A549 (cell line): ENCODE results near the gene GANAB. TPM values are rescaled to one million over a fixed set of nuclear protein-coding genes. Genes with fewer than 3 reads are reported as not detected.
A peak's percentile ranks its signal among the peaks of the same experiment; 100 is the strongest.

Experiments used
- ATAC-seq, 2 experiments: fragments of 200-7000 bp in 1 of 2; fragments of >200 bp in 1 of 2; cut with Nextera tagmentation in 1 of 2; cut with Tn5 transposase in 1 of 2; 3 replicates each; pipeline versions ENCODE4 v1.8.0 to v1.9.1; 2018 to 2020; ENCODE audit warnings: mild to moderate bottlenecking in 1 of 2, moderate library complexity in 1 of 2
- CTCF ChIA-PET: fragments of 300-600 bp; sonication (Branson Sonifier 250); formaldehyde crosslinking; extraction: SDS; loops from one replicate; lab custom pipeline; 2021; ENCODE audit warnings: antibody characterized with exemption, inconsistent platforms; lab: Yijun Ruan, JAX
- POLR2A ChIA-PET: fragments of 350-600 bp; formaldehyde crosslinking; extraction: SDS; loops from one replicate; lab custom pipeline; 2021; ENCODE audit warnings: antibody characterized with exemption, inconsistent platforms; lab: Yijun Ruan, JAX
- DNase-seq, 2 experiments: peaks; one replicate each; pipeline versions ENCODE4 v3.0.0 to v3.0.0-alpha.2; 2011 to 2016; ENCODE audit warnings: low read depth in 1 of 2, low spot score in 1 of 2
- FAIRE-seq: peaks from 2 replicates; lab custom pipeline; 2011; peaks lifted over from hg19 to GRCh38; lab: Jason Lieb, UNC
- H3K27ac ChIP-seq, 2 experiments: fragments of >200 bp; sonication (Bioruptor Twin); formaldehyde crosslinking; 3 replicates each; pipeline ENCODE4 v1.5.1; 2016 to 2017
- H3K4me1 ChIP-seq: fragments of >200 bp; sonication (Bioruptor Twin); formaldehyde crosslinking; 3 replicates; pipeline ENCODE4 v1.6.1; 2016
- H3K4me2 ChIP-seq: fragments of >200 bp; sonication (Bioruptor Twin); formaldehyde crosslinking; 3 replicates; pipeline ENCODE4 v1.6.1; 2016
- H3K4me3 ChIP-seq: fragments of >200 bp; sonication (Bioruptor Twin); formaldehyde crosslinking; 3 replicates; pipeline ENCODE4 v1.5.1; 2016
- H3K9me3 ChIP-seq: fragments of >200 bp; sonication (Bioruptor Twin); formaldehyde crosslinking; 3 replicates; pipeline ENCODE4 v1.6.1; 2016
- CBX2 ChIP-seq: fragments of 200-600 bp; sonication (generic); IDR thresholded peaks from 2 replicates; pipeline ENCODE4 v1.6.1; 2016; ENCODE audit warnings: low read depth, mild to moderate bottlenecking, borderline replicate concordance
- CBX8 ChIP-seq: fragments of 200-600 bp; sonication (generic); IDR thresholded peaks from 2 replicates; pipeline ENCODE4 v1.6.1; 2016
- CEBPB ChIP-seq, 2 experiments: fragments of >200 bp in 1 of 2; sonication (Bioruptor Twin) in 1 of 2; formaldehyde crosslinking in 1 of 2; IDR thresholded peaks; 2 replicates each; pipeline ENCODE4 v1.6.1; 2012 to 2016
- CHD2 ChIP-seq: fragments of 150-350 bp; IDR thresholded peaks from 2 replicates; pipeline ENCODE4 v1.6.1; 2014; ENCODE audit warnings: low read length; ENCODE audit not compliant: partially characterized antibody
- EHMT2 ChIP-seq: fragments of 200-600 bp; sonication (generic); IDR thresholded peaks from 2 replicates; pipeline ENCODE4 v1.6.1; 2016; ENCODE audit warnings: antibody characterized with exemption, low read depth, mild to moderate bottlenecking, moderate library complexity
- ESRRA ChIP-seq: fragments of 150-350 bp; IDR thresholded peaks from 2 replicates; pipeline ENCODE4 v1.6.1; 2014; ENCODE audit warnings: mild to moderate bottlenecking, low read length, borderline replicate concordance
- FOSB ChIP-seq: fragments of 250-450 bp; sonication (Bioruptor Pico); IDR thresholded peaks from 2 replicates; pipeline ENCODE4 v1.5.0; 2020; ENCODE audit warnings: mild to moderate bottlenecking, moderate library complexity
- FOSL2 ChIP-seq, 2 experiments: fragments of 450-650 bp in 1 of 2; fragments of >200 bp in 1 of 2; sonication (Bioruptor Twin) in 1 of 2; formaldehyde crosslinking; IDR thresholded peaks; 2 replicates each; pipeline versions ENCODE4 v1.5.0 to v1.6.1; 2016 to 2020; ENCODE audit warnings: mild to moderate bottlenecking in 1 of 2, moderate library complexity in 1 of 2
- HDAC2 ChIP-seq: fragments of 200-600 bp; sonication (generic); IDR thresholded peaks from 2 replicates; pipeline ENCODE4 v1.6.1; 2016
- HOXA7 ChIP-seq: fragments of 250-450 bp; sonication (Bioruptor Pico); IDR thresholded peaks from 2 replicates; pipeline ENCODE4 v1.5.0; 2020; ENCODE audit warnings: mild to moderate bottlenecking, moderate library complexity
- JUN ChIP-seq, 2 experiments: fragments of >200 bp; sonication (Bioruptor Twin); formaldehyde crosslinking; IDR thresholded peaks; 2 replicates in 1 of 2; 3 replicates in 1 of 2; pipeline ENCODE4 v1.6.1; 2016 to 2017
- KDM1A ChIP-seq: fragments of 200-600 bp; sonication (generic); IDR thresholded peaks from 2 replicates; pipeline ENCODE4 v1.6.1; 2016; ENCODE audit warnings: low read depth, mild to moderate bottlenecking
- NPAS2 ChIP-seq: fragments of 250-450 bp; sonication (Bioruptor Pico); IDR thresholded peaks from 2 replicates; pipeline ENCODE4 v1.8.0; 2022; ENCODE audit warnings: mild to moderate bottlenecking, moderate library complexity, borderline replicate concordance
- RFX5 ChIP-seq: fragments of 450-650 bp; IDR thresholded peaks from 2 replicates; pipeline ENCODE4 v1.7.1; 2014; ENCODE audit warnings: antibody characterized with exemption, mild to moderate bottlenecking, moderate library complexity
- RNF2 ChIP-seq: fragments of 200-600 bp; sonication (generic); IDR thresholded peaks from 2 replicates; pipeline ENCODE4 v1.6.1; 2016; ENCODE audit warnings: low read depth, mild to moderate bottlenecking, antibody characterized with exemption, moderate library complexity, borderline replicate concordance
- SMC3 ChIP-seq: fragments of >200 bp; sonication (Bioruptor Twin); formaldehyde crosslinking; IDR thresholded peaks from 3 replicates; pipeline ENCODE4 v1.6.1; 2018; ENCODE audit warnings: inconsistent platforms
- SREBF2 ChIP-seq: fragments of 450-650 bp; IDR thresholded peaks from 2 replicates; pipeline ENCODE4 v1.6.1; 2014; ENCODE audit warnings: mild to moderate bottlenecking, moderate library complexity
- TFCP2L1 ChIP-seq: fragments of 250-450 bp; sonication (Bioruptor Pico); IDR thresholded peaks from 2 replicates; pipeline ENCODE4 v1.5.0; 2021; ENCODE audit warnings: mild to moderate bottlenecking
- ZFP36 ChIP-seq: fragments of 450-650 bp; IDR thresholded peaks from 2 replicates; pipeline ENCODE4 v1.6.1; 2014; ENCODE audit warnings: borderline replicate concordance; ENCODE audit not compliant: partially characterized antibody
- WGBS: methylation state at CpG from one replicate; pipeline ENCODE4 v1.1.6; 2017; ENCODE audit errors: missing lambda C conversion rate; 5-methylcytosine and 5-hydroxymethylcytosine counted together
- polyA plus RNA-seq, 4 experiments: library from polyadenylated mRNA; depleted of rRNA in 3 of 4; stranded (reverse); fragments of >200 nt; fragmentation: RNase III in 1 of 4; extraction: RNeasy Plus Mini Kit Qiagen cat#74134 plus additional on column Dnase treatment in 1 of 4; gene quantifications; 2 replicates in 3 of 4; 3 replicates in 1 of 4; pipeline ENCODE4 v1.2.3, GENCODE V29; 2011 to 2017
- TF ChIP-seq, protein P1 (sequence below): fragments of 450-650 bp; IDR thresholded peaks from 2 replicates; pipeline ENCODE4 v1.6.1; 2014; ENCODE audit warnings: antibody characterized with exemption
- TF ChIP-seq, protein P2 (sequence below): fragments of >200 bp; sonication (Bioruptor Twin); formaldehyde crosslinking; IDR thresholded peaks from 3 replicates; pipeline ENCODE4 v1.5.1; 2016
- TF ChIP-seq, protein P3 (sequence below): IDR thresholded peaks from 2 replicates; pipeline ENCODE4 v1.6.1; 2012
- TF ChIP-seq, protein P4 (sequence below): fragments of 150-350 bp; IDR thresholded peaks from 2 replicates; pipeline ENCODE4 v1.6.1; 2014; ENCODE audit warnings: low read depth, mild to moderate bottlenecking, low read length

GANAB gene
- polyA plus RNA-seq, 2 of the 4 experiments (the other 2 are of a cell fraction), result 215 to 220 TPM

DNA sequence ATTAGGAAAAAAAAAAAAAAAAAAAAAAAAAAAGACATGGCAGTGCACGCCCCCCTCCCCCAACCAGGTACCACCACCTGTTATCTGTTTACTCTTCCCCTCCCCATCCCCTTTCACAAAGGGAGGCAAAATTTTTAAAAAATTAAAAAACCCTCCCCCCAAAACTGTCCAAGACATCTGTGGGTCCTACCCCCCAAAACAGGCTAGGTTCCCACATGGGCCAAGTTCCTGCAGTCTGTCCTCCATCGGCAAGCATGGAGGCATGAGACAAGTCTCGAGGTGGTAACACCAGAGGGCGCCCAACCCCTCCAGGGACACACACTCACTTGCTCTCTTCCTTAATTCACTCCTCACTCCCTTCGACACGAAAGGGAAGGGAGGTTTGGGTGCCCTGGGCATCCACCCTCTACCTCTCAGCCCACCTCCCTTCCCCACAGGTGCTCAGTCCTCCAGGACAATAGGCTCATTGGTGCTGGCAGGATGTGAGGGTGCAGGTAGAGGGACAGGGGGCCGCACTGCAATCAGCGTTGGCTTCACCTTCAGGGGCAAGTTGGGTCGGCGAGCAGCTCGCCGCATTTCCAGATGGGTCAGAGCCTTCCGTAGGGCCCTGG lies 52.9 kb downstream of the GANAB start (continued):
- TF ChIP-seq CBX2 (no peak), RFX5 (no peak), FOSL2 (IDR thresholded peaks at IDR 0.05) (no peak), FOSL2 (CRISPR knock-in tag; IDR thresholded peaks at IDR 0.05) (no peak), SMC3 (peak; percentile 47; the same call in 2 of the 3 replicates), RNF2 (no peak), NPAS2 (CRISPR knock-in tag) (no peak), CBX8 (no peak), FOSB (no peak), EHMT2 (no peak)
- TF ChIP-seq, protein P1, sequence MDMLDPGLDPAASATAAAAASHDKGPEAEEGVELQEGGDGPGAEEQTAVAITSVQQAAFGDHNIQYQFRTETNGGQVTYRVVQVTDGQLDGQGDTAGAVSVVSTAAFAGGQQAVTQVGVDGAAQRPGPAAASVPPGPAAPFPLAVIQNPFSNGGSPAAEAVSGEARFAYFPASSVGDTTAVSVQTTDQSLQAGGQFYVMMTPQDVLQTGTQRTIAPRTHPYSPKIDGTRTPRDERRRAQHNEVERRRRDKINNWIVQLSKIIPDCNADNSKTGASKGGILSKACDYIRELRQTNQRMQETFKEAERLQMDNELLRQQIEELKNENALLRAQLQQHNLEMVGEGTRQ, result no peak
- TF ChIP-seq, protein P2, sequence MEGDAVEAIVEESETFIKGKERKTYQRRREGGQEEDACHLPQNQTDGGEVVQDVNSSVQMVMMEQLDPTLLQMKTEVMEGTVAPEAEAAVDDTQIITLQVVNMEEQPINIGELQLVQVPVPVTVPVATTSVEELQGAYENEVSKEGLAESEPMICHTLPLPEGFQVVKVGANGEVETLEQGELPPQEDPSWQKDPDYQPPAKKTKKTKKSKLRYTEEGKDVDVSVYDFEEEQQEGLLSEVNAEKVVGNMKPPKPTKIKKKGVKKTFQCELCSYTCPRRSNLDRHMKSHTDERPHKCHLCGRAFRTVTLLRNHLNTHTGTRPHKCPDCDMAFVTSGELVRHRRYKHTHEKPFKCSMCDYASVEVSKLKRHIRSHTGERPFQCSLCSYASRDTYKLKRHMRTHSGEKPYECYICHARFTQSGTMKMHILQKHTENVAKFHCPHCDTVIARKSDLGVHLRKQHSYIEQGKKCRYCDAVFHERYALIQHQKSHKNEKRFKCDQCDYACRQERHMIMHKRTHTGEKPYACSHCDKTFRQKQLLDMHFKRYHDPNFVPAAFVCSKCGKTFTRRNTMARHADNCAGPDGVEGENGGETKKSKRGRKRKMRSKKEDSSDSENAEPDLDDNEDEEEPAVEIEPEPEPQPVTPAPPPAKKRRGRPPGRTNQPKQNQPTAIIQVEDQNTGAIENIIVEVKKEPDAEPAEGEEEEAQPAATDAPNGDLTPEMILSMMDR, result peak; percentile 63

DNA sequence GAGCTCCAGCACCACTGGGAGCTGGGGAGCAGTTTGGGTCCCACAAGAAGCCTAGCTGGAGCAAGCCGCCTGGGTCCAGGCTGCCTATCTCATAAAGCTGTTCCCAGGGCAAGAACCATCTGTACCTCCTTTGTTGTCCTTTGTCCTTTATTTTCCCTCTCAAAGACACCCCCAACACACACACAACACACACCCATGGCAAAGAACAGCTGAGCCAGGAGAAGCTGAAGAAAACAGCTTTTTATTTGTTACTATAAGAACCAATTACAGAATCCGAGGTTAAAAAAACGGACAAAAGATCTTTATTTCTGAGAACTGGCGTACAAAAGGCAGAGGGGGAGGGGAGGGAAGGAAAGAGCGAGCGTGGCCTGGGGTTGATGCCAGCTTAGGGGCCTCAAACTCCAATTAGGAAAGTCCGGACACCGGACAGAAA lies 53.4 kb downstream of the GANAB start:
- FAIRE-seq (no peak), ATAC-seq (no peak), DNase-seq (no peak)
- peaks cover 41% of the 10 kb centered on the region for H3K4me1 ChIP-seq
- H3K4me2 ChIP-seq, result no peak overlapping the region
- H3K9me3 ChIP-seq, result no peaks in the 10 kb centered on the region
- no peak overlapping the region for H3K4me3 ChIP-seq
- WGBS, result 56% methylated on average over 8 of the region's 8 CpGs
- ChIA-PET POLR2A (interaction anchor here (1.3 to 3.8 kb wide), 6 partner anchors 8 to 248 kb away, joined by 4 to 75 read pairs (median 25); partner anchors contain the start of genes C11orf98, CSKMT, GANAB and MTA2), CTCF (interaction anchor here (0.8 to 4.9 kb wide), 17 partner anchors 8 to 269 kb away, joined by 3 to 32 read pairs (median 5); partner anchors contain the start of genes B3GAT3, EML3, MTA2 and ROM1)
- no peak overlapping the region for H3K27ac ChIP-seq
- TF ChIP-seq CBX8 (no peak), JUN (IDR thresholded peaks at IDR 0.05) (no peak), ZFP36 (no peak), SREBF2 (no peak)
- TF ChIP-seq, protein P3, sequence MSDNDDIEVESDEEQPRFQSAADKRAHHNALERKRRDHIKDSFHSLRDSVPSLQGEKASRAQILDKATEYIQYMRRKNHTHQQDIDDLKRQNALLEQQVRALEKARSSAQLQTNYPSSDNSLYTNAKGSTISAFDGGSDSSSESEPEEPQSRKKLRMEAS, result no peak

DNA sequence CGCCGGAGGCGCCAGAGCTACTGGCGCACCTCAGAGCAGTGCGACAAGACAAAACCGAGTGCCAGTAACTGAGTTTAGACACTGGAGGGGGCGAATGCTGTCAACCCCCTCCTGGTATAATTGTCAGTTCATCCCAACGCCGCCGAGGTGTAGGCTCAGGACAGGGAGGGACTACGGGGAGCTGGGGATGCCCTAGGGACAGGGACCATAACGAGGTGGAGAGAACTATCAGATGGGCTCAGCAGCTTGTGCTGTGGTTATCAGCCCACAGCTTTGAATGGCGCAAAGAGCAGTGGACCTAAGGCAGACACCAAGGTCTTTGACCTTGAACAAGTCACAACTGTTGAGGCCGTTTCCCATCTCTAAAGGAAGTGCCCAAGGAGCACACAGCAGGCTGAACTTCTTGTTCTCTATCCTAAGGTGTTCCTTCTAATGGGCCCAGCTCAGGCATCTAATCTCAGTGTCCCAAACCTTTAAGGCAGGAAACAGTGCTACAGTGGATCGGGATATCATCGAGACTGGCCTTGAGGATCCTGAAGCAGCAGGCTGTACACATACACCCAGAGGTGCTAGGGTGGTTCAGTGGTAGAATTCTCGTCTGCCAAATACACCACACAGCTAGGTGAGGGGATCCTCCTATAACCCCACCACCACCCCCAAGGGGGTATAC lies 54.1 kb downstream of the GANAB start:
- CTCF ChIA-PET, result interaction anchor here (0.6 to 4.9 kb wide), 24 partner anchors 9 to 270 kb away, joined by 3 to 32 read pairs (median 5); partner anchors contain the start of genes B3GAT3, EML3, MTA2 and ROM1
- H3K4me3 ChIP-seq, result peak overlapping the region; percentile 79
- peak overlapping the region; percentile 80 to 90 for H3K27ac ChIP-seq
- TF ChIP-seq KDM1A (no peak), ZFP36 (no peak), CEBPB (IDR thresholded peaks at IDR 0.05) (no peak), TFCP2L1 (no peak), RNF2 (no peak), CHD2 (no peak), HOXA7 (CRISPR knock-in tag) (no peak), HDAC2 (no peak), RFX5 (no peak), ESRRA (no peak), FOSB (no peak), JUN (IDR thresholded peaks at IDR 0.05) (no peak)
- TF ChIP-seq, protein P4, sequence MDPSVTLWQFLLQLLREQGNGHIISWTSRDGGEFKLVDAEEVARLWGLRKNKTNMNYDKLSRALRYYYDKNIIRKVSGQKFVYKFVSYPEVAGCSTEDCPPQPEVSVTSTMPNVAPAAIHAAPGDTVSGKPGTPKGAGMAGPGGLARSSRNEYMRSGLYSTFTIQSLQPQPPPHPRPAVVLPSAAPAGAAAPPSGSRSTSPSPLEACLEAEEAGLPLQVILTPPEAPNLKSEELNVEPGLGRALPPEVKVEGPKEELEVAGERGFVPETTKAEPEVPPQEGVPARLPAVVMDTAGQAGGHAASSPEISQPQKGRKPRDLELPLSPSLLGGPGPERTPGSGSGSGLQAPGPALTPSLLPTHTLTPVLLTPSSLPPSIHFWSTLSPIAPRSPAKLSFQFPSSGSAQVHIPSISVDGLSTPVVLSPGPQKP, result no peak
- FAIRE-seq, result no peak
- DNase-seq, result no peak
- peak overlapping the region; percentile 90 for H3K4me2 ChIP-seq
- POLR2A ChIA-PET, result interaction anchor here (0.7 to 3.8 kb wide), 42 partner anchors 8 to 625 kb away, joined by 3 to 93 read pairs (median 6); partner anchors contain the start of genes AHNAK, B3GAT3, C11orf98 and CSKMT
- H3K4me1 ChIP-seq, result peaks cover 48% of the 10 kb centered on the region
- ATAC-seq, result peak; percentile 5 to 10; a peak in 4 of 6 replicates
- H3K9me3 ChIP-seq, result no peaks in the 10 kb centered on the region
- 49% methylated on average over 14 of the region's 17 CpGs for WGBS
